Kidney epithelial cell (primary cell): ENCODE measurements around the gene OR10H5. TPM values are rescaled to one million over a fixed set of nuclear protein-coding genes. Genes with fewer than 3 reads are reported as not detected.
"Not testable (repeated sequence)": the region's sequence is repeated elsewhere in the genome, so short reads cannot be mapped to it uniquely, and the experiment has no call there.

Source experiments
- DNase-seq: peaks from one replicate; pipeline ENCODE4 v3.0.0-alpha.2; 2010; ENCODE audit warnings: low read depth
- H3K27me3 ChIP-seq: 2 replicates; pipeline ENCODE4 v1.6.0; 2011; ENCODE audit warnings: low read length; ENCODE audit not compliant: control insufficient read depth, insufficient read depth
- H3K36me3 ChIP-seq: 2 replicates; pipeline ENCODE4 v1.5.1; 2011; ENCODE audit warnings: low read length; ENCODE audit not compliant: control insufficient read depth, insufficient read depth
- H3K4me3 ChIP-seq: 2 replicates; pipeline ENCODE4 v1.5.1; 2011; ENCODE audit warnings: low read depth, mild to moderate bottlenecking, control low read depth, low read length
- CTCF ChIP-seq: IDR thresholded peaks from 2 replicates; pipeline ENCODE4 v1.5.1; 2011; ENCODE audit warnings: mild to moderate bottlenecking, moderate library complexity, low read length, control low read depth, inconsistent platforms; ENCODE audit not compliant: insufficient read depth, poor library complexity, severe bottlenecking
- total RNA-seq: library from RNA; depleted of rRNA; stranded (reverse); fragments of >200 nt; gene quantifications from 2 replicates; pipeline ENCODE4 v1.2.3, GENCODE V29; 2015

OR10H5 gene
- total RNA-seq, 1 donor from 2014 or later: not detected

- no peak for DNase-seq
These were observed 7.5 kb upstream of the OR10H5 start for GRCh38 chr19:15779756-15780476.

DNA sequence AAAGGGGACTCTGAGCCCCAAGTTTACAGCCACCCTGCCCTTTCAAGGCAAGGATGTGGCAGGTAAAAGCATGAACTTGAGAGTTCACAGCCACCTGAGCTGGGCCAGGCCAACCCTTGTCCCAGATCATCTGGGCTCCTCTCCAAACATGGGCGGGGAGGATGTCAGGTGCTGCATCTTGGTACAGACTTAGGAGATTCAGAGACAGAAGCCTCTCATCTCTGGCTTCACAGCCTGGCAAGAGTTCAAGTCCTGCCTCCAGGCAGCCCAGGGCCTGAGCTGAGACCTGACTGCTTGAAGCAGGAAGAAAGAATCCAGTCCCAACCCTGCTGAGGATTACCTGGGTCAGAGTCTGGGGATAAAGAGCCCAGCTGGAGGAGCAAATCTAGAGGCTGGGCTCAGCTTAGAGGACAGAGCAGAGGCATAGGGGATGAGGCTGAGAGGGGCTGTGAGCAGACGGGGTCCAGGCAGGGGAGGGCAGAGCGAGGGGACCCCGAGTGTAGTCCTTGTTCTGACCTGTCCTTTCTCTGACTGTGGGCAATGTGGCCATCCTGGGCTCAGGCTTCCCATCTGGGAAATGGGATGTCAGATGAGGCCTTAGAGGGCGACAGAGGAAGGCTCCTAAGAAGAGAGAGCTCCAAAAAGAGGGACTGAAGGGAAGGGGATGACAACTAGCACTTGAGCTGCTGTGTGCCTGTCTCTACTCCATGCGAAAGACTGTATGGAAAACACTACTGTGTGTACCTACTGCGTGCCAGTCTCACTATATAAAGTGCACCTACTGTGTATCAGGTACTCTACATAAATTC is 6.6 kb upstream of the OR10H5 start:
- H3K4me3 ChIP-seq: no peak overlapping the region
- no peaks in the 10 kb centered on the region for H3K27me3 ChIP-seq
- TF ChIP-seq CTCF: no peak
- DNase-seq: no peak
- H3K36me3 ChIP-seq: no peaks in the 10 kb centered on the region

More at GRCh38 chr19:15779756-15780476, 7.5 kb upstream of the OR10H5 start:
- H3K27me3 ChIP-seq: no peaks in the 10 kb centered on the region
- no peak overlapping the region for H3K4me3 ChIP-seq
- no peaks in the 10 kb centered on the region for H3K36me3 ChIP-seq
- TF ChIP-seq CTCF: no peak

DNA sequence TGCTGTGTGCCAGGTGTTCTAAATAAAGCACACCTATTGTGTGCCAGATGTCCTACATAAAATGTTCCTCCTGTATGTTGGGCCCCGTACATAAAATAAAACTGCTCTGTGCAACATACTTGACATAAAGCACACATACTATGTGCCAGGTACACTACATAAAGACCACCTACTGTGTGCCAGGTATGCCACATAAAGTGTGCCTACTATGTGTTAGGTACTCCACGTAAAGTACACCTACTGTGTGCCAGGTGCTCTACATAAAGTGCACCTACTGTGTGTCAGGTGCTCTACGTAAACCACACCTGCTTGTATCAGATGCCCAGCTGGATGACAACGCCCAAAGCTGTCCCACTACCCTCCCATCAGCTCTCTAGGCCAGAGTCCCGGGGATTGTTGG is 5.8 kb upstream of the OR10H5 start:
- TF ChIP-seq CTCF: no peak
- Histone ChIP-seq H3K27me3 (no peaks in the 10 kb centered on the region), H3K36me3 (no peaks in the 10 kb centered on the region), H3K4me3 (no peak overlapping the region)
- no peak for DNase-seq

DNA sequence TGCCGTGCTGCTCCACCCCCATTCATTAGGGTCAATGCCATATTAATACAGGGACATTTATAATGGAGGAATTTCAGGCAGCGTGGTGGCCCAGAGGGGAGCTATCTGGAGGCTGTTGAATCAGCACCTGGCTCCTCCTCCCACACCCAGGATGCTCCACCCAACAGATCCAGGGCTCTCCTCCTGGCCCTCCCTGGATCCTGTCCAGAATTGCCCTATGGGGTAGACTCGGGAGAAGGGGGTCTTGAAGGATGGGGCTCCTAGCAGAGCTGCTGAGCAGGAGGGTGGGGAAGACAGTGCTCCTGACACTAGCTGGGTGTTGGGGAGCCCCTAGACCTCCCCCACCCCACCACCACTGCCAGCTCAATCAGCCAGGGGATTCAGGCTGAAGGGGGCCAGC is 5.2 kb upstream of the OR10H5 start:
- TF ChIP-seq CTCF: no peak
- no peak overlapping the region for H3K4me3 ChIP-seq
- DNase-seq: no peak
- no peaks in the 10 kb centered on the region for H3K27me3 ChIP-seq
- no peaks in the 10 kb centered on the region for H3K36me3 ChIP-seq

DNA sequence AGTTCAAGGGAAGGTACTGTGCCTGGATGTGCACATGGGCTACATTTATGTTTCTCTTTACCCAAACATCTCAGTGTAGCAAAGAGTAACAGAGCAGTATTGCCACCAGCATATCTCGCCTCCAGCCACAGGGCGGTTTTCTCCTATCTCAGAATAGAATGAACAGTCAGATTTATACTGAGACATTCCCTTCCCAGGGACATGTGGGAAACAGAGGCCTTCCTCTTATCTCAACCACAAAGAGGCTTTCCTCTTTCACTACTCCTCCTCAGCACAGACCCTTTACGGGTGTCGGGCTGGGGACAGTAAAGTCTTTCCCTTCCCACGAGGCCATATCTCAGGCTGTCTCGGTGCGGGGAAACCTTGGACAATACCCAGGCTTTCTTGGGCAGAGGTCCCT is 4.6 kb upstream of the OR10H5 start:
- H3K36me3 ChIP-seq, DNase-seq, H3K27me3 ChIP-seq, H3K4me3 ChIP-seq: not testable (repeated sequence)

- no peaks in the 10 kb centered on the region for H3K36me3 ChIP-seq
- DNase-seq: no peak
- no peaks in the 10 kb centered on the region for H3K27me3 ChIP-seq
- H3K4me3 ChIP-seq: no peak overlapping the region
- no peak for TF ChIP-seq CTCF
These were observed 1.3 kb downstream of the OR10H5 start for GRCh38 chr19:15788594-15789270.
